H9 (cell line): ENCODE data around the gene GID8. TPM values are rescaled to one million over a fixed set of nuclear protein-coding genes. Genes with fewer than 3 reads are reported as not detected.

Experiments used
- DNase-seq: peaks from one replicate; pipeline ENCODE4 v3.0.0-alpha.2; 2017
- H2AFZ ChIP-seq: one replicate; pipeline ENCODE4 v1.6.1; 2013; ENCODE audit warnings: mild to moderate bottlenecking, low read length, control low read depth, moderate library complexity
- H2AK5ac ChIP-seq: 2 replicates; pipeline ENCODE4 v1.6.1; 2013; ENCODE audit warnings: low read length, control low read depth, mixed read lengths; ENCODE audit not compliant: insufficient read length
- H2BK120ac ChIP-seq: one replicate; pipeline ENCODE4 v1.6.1; 2013; ENCODE audit warnings: low read depth, mild to moderate bottlenecking, low read length, control low read depth, inconsistent platforms; ENCODE audit not compliant: poor library complexity, severe bottlenecking
- H2BK12ac ChIP-seq: 2 replicates; pipeline ENCODE4 v1.6.1; 2013; ENCODE audit warnings: low read length, control low read depth, mixed read lengths, low read depth; ENCODE audit not compliant: insufficient read length
- H2BK15ac ChIP-seq: 2 replicates; pipeline ENCODE4 v1.6.1; 2013; ENCODE audit warnings: low read depth, low read length, control low read depth
- H2BK20ac ChIP-seq: one replicate; pipeline ENCODE4 v1.6.1; 2013; ENCODE audit warnings: low read depth, mild to moderate bottlenecking, low read length, control low read depth, inconsistent platforms; ENCODE audit not compliant: poor library complexity, severe bottlenecking
- H2BK5ac ChIP-seq: 2 replicates; pipeline ENCODE4 v1.6.1; 2013; ENCODE audit warnings: low read length, control low read depth, mixed read lengths; ENCODE audit not compliant: insufficient read length
- H3K14ac ChIP-seq: 2 replicates; pipeline ENCODE4 v1.6.1; 2013; ENCODE audit warnings: low read length, control low read depth; ENCODE audit not compliant: insufficient read depth
- H3K18ac ChIP-seq: 2 replicates; pipeline ENCODE4 v1.6.1; 2013; ENCODE audit warnings: low read depth, mild to moderate bottlenecking, mixed read lengths, low read length, control low read depth; ENCODE audit not compliant: insufficient read length
- H3K23ac ChIP-seq: 2 replicates; pipeline ENCODE4 v1.6.1; 2013; ENCODE audit warnings: low read length, control low read depth, mixed read lengths, low read depth; ENCODE audit not compliant: insufficient read length
- H3K23me2 ChIP-seq: 2 replicates; pipeline ENCODE4 v1.6.1; 2013; ENCODE audit warnings: low read depth, mild to moderate bottlenecking, mixed read lengths, low read length, control low read depth; ENCODE audit not compliant: insufficient read length, poor library complexity, severe bottlenecking
- H3K27ac ChIP-seq: 2 replicates; pipeline ENCODE4 v1.5.1; 2013; ENCODE audit warnings: low read length, control low read depth, mixed read lengths, low read depth; ENCODE audit not compliant: insufficient read length
- H3K27me3 ChIP-seq: 2 replicates; pipeline ENCODE4 v1.6.1; 2013; ENCODE audit warnings: low read length, control low read depth, inconsistent platforms; ENCODE audit not compliant: insufficient read depth
- H3K4ac ChIP-seq: 2 replicates; pipeline ENCODE4 v1.6.1; 2013; ENCODE audit warnings: low read depth, mild to moderate bottlenecking, control low read depth, inconsistent platforms, low read length, moderate library complexity
- H3K4me1 ChIP-seq: 2 replicates; pipeline ENCODE4 v1.6.1; 2013; ENCODE audit warnings: low read length, control low read depth, inconsistent platforms; ENCODE audit not compliant: insufficient read depth
- H3K4me2 ChIP-seq: 2 replicates; pipeline ENCODE4 v1.6.1; 2013; ENCODE audit warnings: low read length, control low read depth, mixed read lengths; ENCODE audit not compliant: insufficient read length, insufficient read depth
- H3K56ac ChIP-seq: 2 replicates; pipeline ENCODE4 v1.6.1; 2013; ENCODE audit warnings: low read depth, mild to moderate bottlenecking, mixed read lengths, low read length, control low read depth; ENCODE audit not compliant: insufficient read length
- H3K79me1 ChIP-seq: 2 replicates; pipeline ENCODE4 v1.6.1; 2013; ENCODE audit warnings: low read depth, mild to moderate bottlenecking, moderate library complexity, low read length, control low read depth, inconsistent platforms; ENCODE audit not compliant: insufficient read depth, poor library complexity, severe bottlenecking
- H3K79me2 ChIP-seq: 2 replicates; pipeline ENCODE4 v1.6.1; 2013; ENCODE audit warnings: low read length, control low read depth, inconsistent platforms; ENCODE audit not compliant: insufficient read depth
- H3K9ac ChIP-seq: 2 replicates; pipeline ENCODE4 v1.6.1; 2013; ENCODE audit warnings: low read length, control low read depth, mixed read lengths; ENCODE audit not compliant: insufficient read length; ENCODE audit errors: extremely low read depth
- H3K9me3 ChIP-seq: one replicate; pipeline ENCODE4 v1.6.1; 2013; ENCODE audit warnings: low read depth, low read length, inconsistent platforms; ENCODE audit not compliant: control insufficient read depth
- H3T11ph ChIP-seq: one replicate; pipeline ENCODE4 v1.6.1; 2013; ENCODE audit warnings: mild to moderate bottlenecking, low read length, control low read depth, inconsistent platforms
- H4K20me1 ChIP-seq: one replicate; pipeline ENCODE4 v1.6.1; 2013; ENCODE audit not compliant: control insufficient read depth, insufficient read length, insufficient read depth
- H4K5ac ChIP-seq: 2 replicates; pipeline ENCODE4 v1.6.1; 2013; ENCODE audit warnings: low read depth, mild to moderate bottlenecking, mixed read lengths, low read length, control low read depth; ENCODE audit not compliant: insufficient read length
- H4K8ac ChIP-seq: replicated peaks from 2 replicates; pipeline ENCODE4 v1.6.1; 2013; ENCODE audit warnings: low read length, control low read depth, mixed read lengths, low read depth; ENCODE audit not compliant: insufficient read length
- H4K91ac ChIP-seq: 2 replicates; pipeline ENCODE4 v1.6.1; 2013; ENCODE audit warnings: low read depth, mild to moderate bottlenecking, moderate library complexity, mixed read lengths, low read length, control low read depth; ENCODE audit not compliant: insufficient read length
- H3K27ac Mint-ChIP-seq, 3 experiments: 2 replicates in 2 of 3; 3 replicates in 1 of 3; pipeline ENCODE4 v1.8.0; 2020 to 2021; ENCODE audit warnings: mixed read lengths in 3 of 3, mild to moderate bottlenecking in 1 of 3, moderate library complexity in 1 of 3
- H3K27me3 Mint-ChIP-seq: 2 replicates; pipeline ENCODE4 v1.8.0; 2021; ENCODE audit warnings: low read depth, mild to moderate bottlenecking, moderate library complexity, mixed read lengths
- H3K36me3 Mint-ChIP-seq, 3 experiments: 2 replicates in 2 of 3; 3 replicates in 1 of 3; pipeline ENCODE4 v1.8.0; 2020 to 2021; ENCODE audit warnings: low read depth in 3 of 3, mixed read lengths in 3 of 3; ENCODE audit not compliant: insufficient read depth in 1 of 3
- H3K4me1 Mint-ChIP-seq, 2 experiments: 2 replicates each; pipeline ENCODE4 v1.8.0; 2020; ENCODE audit warnings: mixed read lengths in 2 of 2
- H3K4me3 Mint-ChIP-seq, 2 experiments: 2 replicates in 1 of 2; 3 replicates in 1 of 2; pipeline ENCODE4 v1.8.0; 2020 to 2021; ENCODE audit warnings: mild to moderate bottlenecking in 2 of 2, mixed read lengths in 2 of 2, moderate library complexity in 1 of 2
- H3K9me3 Mint-ChIP-seq, 2 experiments: 2 replicates in 1 of 2; 3 replicates in 1 of 2; pipeline ENCODE4 v1.8.0; 2020; ENCODE audit warnings: mild to moderate bottlenecking in 2 of 2, mixed read lengths in 2 of 2, moderate library complexity in 1 of 2
- CTCF ChIP-seq: fragments of 200-600 bp; sonication (generic); conservative IDR thresholded peaks from 3 replicates; pipeline ENCODE4 v1.8.0; 2021; ENCODE audit warnings: antibody characterized with exemption, mild to moderate bottlenecking
- WGBS: extraction: QIAGEN DNeasy Blood & Tissue Kit; methylation state at CpG from one replicate; pipeline ENCODE4 v1.1.7; 2013; ENCODE audit warnings: missing lambda C conversion rate, low lambda C conversion rate, mixed read lengths; ENCODE audit not compliant: insufficient read length; ENCODE audit errors: extremely low coverage; 5-methylcytosine and 5-hydroxymethylcytosine counted together
- total RNA-seq: library from RNA; stranded (reverse); gene quantifications from 2 replicates; pipeline ENCODE4 v1.2.1, GENCODE V29; 2021

GID8 gene
- total RNA-seq, 1 experiment from 2014 or later, result 60.9 TPM

GRCh38 chr20:62905536-62906117, 32.3 kb upstream of the GID8 start:
- Histone ChIP-seq H2AFZ (no peak overlapping the region), H4K8ac (no peak overlapping the region), H4K20me1 (peaks cover 2% of the 10 kb centered on the region), H3K4me1 (no peaks in the 10 kb centered on the region), H2AK5ac (no peak overlapping the region), H3K79me1 (peaks cover 11% of the 10 kb centered on the region), H4K91ac (no peak overlapping the region), H2BK12ac (no peak overlapping the region), H2BK120ac (no peak overlapping the region), H3K9me3 (no peaks in the 10 kb centered on the region), H3K27me3 (no peaks in the 10 kb centered on the region), H2BK20ac (no peak overlapping the region), H3K79me2 (peaks cover 13% of the 10 kb centered on the region; the same call in 1 of the 2 replicates), H3K27ac (no peak overlapping the region), H3T11ph (no peak overlapping the region), H3K23ac (no peak overlapping the region), H3K18ac (no peak overlapping the region), H2BK15ac (no peak overlapping the region), H3K14ac (no peak overlapping the region), H2BK5ac (no peak overlapping the region), H4K5ac (no peak overlapping the region), H3K4ac (no peak overlapping the region), H3K56ac (no peak overlapping the region), H3K23me2 (no peaks in the 10 kb centered on the region), H3K4me2 (no peak overlapping the region), H3K9ac (no peak overlapping the region)
- H3K4me3 Mint-ChIP-seq, result no peak overlapping the region
- peaks cover 66 to 93% (median 88%) of the 10 kb centered on the region in 3 experiments for H3K36me3 Mint-ChIP-seq
- no peak for DNase-seq
- H3K27ac Mint-ChIP-seq, result peak overlapping the region in 1 of 3 experiments; percentile 45; a peak in 2 of 7 replicates
- no peaks in the 10 kb centered on the region for H3K27me3 Mint-ChIP-seq
- TF ChIP-seq CTCF, result no peak
- no peaks in the 10 kb centered on the region for H3K9me3 Mint-ChIP-seq
- WGBS, result no CpG with 5 or more reads among the region's 17 CpGs
- peaks cover 8 to 11% of the 10 kb centered on the region in 2 experiments; a peak in 3 of 4 replicates for H3K4me1 Mint-ChIP-seq
